Posterior cingulate gyrus (tissue), 11 donors: ENCODE measurements around the gene PPP1R1A.

ENCODE experiments used
- DNase-seq, 10 donors: peaks; one replicate each; pipeline versions ENCODE4 v3.0.0 to v3.0.0-alpha.2; 2020 to 2021; ENCODE audit warnings: mixed read lengths in 3 of 10
- intact Hi-C: fragments of 100-400 bp; cut with DNase I; formaldehyde crosslinking; loops from one replicate; pipeline ENCODE4 v1.15.1; 2023

PPP1R1A gene

GRCh38 chr12:54546511-54546910, 41.9 kb downstream of the PPP1R1A start:
- intact Hi-C loops, result no loop called here
- no peak for DNase-seq

GRCh38 chr12:54544743-54545142, 43.7 kb downstream of the PPP1R1A start:
- intact Hi-C loops, result no loop called here
- DNase-seq, result no peak

GRCh38 chr12:54543526-54543925, 44.9 kb downstream of the PPP1R1A start:
- intact Hi-C loops, result no loop called here
- no peak for DNase-seq

- DNase-seq, result no peak
- intact Hi-C loops, result no loop called here
These were observed 46.6 kb downstream of the PPP1R1A start for GRCh38 chr12:54541751-54542290.

- DNase-seq, result no peak
- intact Hi-C loops, result no loop called here
These were observed 50.2 kb downstream of the PPP1R1A start for GRCh38 chr12:54538136-54538700.

GRCh38 chr12:54535474-54535873, 53.0 kb downstream of the PPP1R1A start:
- no peak for DNase-seq
- intact Hi-C loops, result no loop called here

GRCh38 chr12:54529581-54529980, 58.9 kb downstream of the PPP1R1A start:
- no peak for DNase-seq
- intact Hi-C loops, result no loop called here
